IPS DF 4.7 (cell line): Measurements from ENCODE around the gene CCDC138.

Experiments used
- DNase-seq: peaks from one replicate; pipeline ENCODE4 v3.0.0-alpha.2; 2013; ENCODE audit warnings: low spot score; ENCODE audit errors: extremely low read depth

The CCDC138 gene

DNA sequence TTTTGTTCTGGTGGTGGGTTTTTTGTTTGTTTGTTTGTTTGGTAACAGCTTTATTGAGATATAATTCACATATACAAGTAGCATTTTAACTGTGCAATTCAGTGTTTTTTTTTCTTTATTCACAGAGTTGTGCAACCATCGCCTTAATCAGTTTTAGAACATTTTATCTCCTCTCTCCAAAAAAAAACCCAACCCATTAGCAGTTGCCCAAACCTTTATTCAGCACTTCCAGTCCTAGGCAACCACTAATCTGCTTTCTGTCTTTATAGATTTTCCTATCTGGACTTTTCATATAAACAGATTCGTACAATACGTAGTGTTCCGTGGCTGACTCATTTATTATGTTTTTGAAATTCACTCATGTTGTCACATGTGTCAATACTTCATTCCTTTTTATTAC lies 38.7 kb downstream of the CCDC138 start:
- no peak for DNase-seq

DNA sequence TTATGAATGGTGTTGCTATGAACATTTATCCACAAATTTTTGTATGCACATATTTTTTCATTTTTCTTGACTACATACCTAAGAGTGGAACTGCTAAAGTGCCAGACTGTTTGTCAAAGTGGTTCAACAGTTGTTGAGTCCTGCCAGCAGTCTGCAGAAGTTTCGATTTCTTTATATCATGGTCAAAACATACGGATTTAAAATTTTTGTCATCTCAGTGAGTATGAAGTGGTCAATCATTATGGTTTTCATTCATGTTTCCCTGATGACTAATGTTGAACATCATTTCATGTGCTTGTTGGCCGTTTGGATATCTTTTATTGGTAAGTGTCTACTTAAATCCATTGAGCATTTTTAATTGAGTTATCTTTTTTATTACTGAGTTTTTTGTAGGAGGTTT lies 39.2 kb downstream of the CCDC138 start:
- no peak for DNase-seq

DNA sequence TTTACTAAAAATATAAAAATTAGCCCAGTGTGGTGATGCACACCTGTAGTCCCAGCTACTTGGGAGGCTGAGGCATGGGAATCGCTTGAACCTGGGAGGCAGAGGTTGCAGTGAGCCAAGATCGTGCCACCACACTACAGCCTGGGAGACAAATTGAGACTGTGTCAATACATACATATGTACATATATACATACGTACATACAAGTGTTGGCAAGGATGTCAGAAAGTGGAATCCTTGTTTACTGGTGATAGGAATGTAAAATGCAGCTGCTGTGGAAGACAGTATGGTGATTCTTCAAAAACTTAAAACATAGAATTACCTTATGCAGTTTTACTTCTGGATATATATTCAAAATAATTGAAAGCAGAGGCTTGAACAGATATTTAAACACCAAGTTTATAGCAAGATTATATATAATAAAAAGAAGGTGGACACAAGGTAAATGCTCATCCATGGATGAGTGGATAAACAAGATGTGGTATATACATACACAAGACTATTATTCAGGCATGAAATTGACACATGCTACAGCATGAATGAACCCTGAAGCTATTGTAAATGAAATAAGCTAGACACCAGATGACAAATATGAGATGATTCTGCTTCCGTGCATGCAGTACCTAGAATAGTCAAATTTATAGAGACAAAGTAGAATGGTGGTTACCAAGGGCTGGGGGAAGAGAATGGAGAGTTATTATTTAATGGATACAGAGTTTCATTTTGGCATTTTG lies 43.2 kb downstream of the CCDC138 start:
- no peak for DNase-seq

DNA sequence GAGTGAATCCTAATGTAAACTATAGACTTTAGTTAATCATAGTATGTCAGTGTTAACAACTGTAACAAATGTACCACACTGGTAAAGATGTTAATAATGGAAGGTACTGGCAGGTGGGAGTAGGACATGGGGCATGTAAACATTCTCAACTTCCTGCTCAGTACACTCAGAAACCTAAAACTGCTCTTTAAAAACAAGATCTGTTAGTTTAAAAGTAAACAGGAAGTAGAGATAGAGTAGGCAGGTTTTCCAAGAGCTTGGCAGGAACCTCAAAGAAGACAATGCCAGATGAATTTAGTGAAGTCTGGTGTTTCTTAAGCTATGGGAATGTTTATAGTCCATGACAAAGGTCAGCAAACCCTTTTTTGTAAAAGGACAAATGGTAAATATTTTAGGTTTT lies 46.6 kb downstream of the CCDC138 start:
- no peak for DNase-seq

DNA sequence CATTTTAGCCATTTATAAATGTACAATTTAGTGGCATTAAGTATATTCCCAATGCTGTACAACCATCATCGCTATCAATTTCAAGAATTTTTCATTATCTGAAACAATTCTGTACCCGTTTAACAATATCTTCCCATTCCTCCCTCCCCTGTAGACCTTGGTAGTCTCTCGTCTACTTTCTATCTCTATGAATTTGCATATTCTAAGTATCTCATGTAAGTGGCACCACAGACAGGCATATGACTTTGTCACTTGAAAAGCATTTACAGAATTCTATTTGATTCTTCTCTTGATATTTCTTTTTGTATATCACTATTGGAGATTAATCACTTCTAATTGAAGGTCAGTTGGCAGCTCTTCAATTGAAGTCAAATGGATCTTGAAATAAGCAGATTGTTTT lies 48.0 kb downstream of the CCDC138 start:
- DNase-seq, result no peak

DNA sequence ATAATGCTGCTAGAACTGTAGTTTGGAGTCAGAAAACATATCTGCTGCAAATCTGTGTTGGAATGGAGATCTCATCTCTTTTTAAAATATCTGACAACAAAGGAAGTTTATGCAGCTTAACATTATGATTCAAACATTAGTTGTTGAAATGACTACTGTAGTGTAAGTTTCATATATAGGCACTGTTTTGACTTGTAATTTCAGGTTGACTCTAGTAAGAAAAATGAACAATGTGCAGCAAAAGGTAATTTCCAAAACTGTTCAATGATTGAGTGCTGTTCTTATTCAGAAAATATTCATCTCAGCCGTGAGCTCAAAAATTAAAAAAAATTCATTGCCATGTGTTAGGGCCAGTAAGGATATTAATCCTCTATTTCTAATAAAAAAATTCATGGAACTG lies 48.5 kb downstream of the CCDC138 start:
- no peak for DNase-seq

DNA sequence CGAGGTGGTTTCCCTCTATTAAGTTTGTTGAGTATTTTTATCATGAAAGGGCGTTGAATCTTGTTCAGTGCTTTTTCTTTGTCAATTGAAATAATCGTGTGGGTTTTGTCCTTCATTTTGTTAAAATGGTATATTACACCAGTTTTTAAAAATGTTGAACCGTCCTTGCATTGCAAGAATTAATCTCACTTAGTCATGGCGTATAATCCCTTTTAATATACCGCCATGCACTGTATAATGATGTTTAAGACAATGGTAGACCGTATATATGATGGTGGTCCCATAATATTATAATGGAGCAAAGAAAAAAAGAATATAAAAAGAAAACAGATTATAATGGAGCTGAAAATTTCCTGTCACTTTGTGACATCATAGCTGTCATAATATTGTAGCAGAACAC lies 50.6 kb downstream of the CCDC138 start:
- no peak for DNase-seq

DNA sequence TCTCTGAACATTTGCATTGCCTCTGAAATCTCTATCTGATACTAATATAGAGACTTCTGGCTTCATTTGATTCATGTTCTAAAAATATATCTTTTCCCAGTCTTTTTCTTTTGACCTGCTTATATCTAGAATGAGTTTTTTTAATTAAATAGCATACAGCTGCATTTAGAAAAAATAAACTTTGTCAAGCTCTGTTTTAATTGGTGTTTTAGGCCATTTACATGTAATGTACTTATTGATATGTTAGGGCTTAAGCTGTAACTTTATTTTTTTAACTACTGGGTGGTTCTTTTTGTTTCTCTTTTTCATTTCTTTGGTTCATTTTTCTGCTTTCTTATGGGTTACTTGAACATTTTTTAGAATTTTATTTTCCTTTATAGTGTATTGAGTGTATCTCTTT lies 54.9 kb downstream of the CCDC138 start:
- DNase-seq, result no peak

DNA sequence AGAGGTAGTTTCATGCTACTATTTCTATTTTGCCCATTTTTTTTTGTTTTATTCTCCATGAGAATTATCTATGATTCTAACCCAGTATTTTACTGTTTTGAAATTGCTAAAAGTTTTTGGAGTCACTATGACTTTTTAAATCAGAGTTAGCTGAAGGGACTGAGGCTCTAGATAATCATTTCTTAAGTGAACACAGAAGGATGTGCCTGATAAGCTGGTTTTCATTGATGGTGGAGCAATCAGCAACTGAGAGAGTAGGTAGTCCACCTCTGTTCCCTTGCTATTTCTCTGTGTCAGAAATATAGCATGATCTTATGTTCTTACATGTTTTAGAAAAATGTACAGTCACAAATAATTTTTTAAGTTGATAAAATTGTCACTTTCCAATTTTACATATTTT lies 59.4 kb downstream of the CCDC138 start:
- DNase-seq, result no peak

DNA sequence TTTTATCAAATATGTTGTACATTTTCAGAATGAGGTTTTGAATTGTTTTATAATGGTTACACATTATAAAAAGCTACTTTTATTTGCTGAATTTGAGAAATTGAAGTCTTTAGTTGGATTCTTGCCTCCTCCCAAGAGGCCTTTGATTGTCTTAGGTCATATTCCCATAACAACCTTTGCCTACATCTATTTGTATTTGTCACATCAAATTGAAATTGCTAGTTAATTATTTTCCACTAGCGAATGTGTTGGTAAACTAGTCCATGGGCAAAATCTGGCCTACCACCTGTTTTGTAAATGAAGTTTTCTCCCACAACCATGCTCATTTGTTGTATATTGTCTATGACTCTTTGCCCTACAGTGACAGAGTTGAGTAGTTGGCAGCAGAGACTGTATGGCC lies 60.4 kb downstream of the CCDC138 start:
- DNase-seq, result no peak

DNA sequence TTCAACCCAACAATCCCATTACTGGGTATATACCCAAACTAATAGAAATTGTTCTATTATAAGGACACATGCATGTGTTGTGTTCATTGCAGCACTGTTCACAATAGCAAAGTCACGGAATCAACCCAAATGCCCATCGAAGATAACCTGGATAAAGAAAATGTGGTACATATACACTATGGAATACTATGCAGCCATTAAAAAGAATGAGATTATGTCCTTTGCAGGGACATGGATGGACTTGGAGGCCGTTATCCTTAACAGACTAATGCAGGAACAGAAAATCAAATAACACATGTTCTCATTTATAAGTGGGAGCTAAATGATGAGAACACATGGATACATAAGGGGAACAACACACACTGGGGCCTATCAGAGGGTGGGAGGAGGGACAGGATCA lies 65.8 kb downstream of the CCDC138 start:
- DNase-seq, result no peak

DNA sequence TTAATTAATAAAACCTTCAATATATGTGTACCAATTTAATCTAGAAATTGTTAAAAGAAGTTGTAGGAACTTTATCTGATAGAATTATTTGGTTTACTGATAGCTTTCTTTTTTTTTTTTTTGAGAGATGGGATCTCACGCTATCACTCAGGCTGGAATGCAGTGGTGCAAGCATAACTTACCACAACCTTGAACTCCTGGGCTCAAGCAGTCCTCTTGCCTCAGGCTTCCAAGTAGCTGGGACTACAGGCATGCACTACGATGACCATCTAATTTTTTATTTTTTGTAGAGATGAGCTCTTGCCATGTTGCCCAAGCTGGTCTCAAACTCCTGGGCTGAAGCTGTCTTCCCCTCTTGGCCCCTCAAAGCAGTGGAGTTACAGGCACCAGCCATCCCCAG lies 66.8 kb downstream of the CCDC138 start:
- no peak for DNase-seq

DNA sequence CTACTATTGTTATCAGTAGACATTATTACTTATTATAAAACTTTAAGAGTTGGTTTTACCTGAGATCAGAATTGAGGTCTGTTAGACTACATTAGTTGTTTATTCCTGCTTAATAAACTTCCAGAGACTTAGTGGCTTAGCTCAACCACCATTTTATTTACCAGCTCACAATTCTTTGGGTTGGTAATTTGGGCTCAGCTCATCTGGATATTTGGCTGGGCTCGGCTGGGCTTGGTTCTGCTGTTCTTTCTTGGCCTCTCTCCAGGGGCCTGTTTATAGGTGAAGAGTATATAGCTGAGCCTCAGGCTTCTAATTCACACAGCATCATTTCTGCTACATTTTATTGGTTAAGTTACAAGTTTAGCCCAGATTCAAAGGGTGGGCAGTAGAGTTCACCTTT lies 67.9 kb downstream of the CCDC138 start:
- no peak for DNase-seq

DNA sequence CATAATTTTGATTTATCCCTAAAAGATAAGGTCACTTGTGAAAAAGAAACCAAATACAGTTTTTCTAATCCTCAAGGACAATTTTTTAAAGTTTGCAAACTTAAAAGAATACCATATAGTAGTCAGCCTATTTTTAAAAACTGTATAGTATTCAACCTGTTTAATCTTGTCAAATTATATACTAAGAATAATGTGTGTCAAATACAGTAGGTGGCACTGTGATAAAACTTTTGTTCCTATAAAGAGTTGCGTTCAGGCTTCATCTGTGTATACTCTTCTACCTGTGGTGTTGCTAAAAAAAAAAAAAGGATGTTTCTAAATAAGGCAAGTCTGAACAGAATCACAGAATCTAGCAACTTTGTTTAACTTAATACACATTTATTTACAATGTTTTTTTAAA lies 68.6 kb downstream of the CCDC138 start:
- no peak for DNase-seq

DNA sequence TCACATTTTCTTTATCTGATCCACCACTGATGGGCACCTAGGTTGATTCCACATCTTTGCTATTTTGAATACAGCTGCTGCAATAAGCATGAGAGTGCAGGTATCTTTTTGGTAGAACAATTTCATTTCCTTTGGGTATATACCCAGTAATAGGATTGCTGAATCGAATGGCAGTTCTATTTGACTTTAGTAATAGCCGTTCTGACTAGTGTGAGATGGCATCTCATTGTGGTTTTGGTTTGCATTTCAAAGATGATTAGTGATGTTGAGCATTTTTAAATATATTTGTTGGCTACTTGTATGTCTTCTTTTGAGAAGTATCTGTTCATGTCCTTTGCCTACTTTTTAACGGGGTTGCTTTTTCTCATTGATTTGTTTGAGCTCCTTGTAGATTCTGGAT lies 72.3 kb downstream of the CCDC138 start:
- no peak for DNase-seq

DNA sequence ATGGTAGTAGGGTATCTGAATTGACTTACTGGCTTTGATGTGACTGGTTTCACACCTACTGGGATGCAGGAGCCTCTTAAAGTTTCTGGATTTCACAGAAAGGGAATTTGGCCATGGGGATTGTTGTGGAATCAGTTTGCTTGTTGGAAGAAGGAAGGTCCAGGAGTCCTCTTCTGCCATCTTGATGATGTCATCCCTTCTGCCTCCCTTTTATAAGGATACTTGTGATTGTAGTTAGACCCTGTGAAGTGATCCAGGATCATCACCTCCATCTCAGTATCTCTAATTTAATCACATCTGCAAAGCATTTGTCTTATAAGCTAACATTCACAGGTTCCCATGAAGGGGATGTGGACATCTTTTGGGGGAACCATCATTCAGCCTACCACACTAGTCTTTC lies 79.5 kb downstream of the CCDC138 start:
- DNase-seq, result no peak

DNA sequence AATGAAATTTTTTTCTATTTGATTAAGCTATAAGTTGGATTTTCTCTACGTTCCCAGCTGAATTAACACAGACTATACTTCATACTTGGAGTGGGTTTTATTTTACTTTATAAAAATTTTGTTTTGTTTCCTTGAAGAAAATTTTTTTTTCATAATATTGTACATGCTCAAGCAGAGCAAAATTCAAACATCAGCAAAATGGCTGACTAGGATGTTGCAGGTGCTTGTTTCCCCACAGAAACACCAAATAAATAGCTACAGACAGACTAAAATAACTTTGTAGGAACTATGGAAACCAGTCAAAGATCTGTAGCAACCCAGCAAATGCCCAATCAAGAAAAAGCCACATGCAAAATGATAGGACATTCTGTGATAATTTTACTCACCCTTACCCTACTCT lies 82.3 kb downstream of the CCDC138 start:
- no peak for DNase-seq

DNA sequence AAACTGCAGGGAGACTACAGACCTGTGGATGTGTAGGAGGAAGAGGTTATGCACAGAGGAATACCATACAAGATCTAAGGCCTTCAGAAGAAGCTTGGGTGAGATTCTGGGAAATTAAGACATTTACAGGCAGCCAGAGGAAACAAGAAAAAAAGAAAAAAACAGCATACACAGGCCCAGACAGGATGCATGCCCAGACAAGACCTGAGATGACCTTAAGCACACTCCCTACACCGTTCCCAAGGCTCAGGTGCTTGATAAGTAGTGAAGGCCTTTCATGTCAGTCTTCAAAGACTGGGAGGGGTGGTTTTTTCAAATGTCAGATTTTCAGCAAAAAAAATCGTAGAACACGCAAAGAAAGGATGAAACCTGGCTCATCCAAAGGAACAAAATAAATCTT lies 83.0 kb downstream of the CCDC138 start:
- no peak for DNase-seq

DNA sequence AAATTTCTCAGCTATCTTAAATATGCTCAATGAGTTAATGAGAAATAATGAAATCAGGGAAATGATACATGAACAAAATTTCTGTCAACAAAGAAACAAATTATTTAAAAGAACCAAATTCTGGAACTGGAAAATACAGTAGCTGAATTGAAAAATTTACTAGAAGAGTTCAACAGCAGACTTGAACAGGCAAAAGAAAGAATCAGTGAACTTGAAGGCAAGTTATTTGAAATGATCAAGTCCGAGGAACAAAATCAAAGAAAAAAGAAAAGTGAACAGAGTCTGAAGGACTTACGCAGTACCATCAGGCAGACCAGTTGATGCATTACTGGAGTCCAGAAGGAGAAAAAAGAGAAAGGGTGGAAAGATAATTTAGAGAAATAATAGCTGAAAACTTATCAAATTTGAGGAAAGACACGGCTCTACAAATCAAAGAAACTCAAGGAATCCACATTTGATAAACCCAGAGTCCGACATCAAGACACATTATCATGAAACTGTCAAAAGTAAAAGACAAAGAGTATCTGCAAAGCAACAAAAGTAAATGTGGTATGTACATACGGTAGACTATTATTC lies 83.6 kb downstream of the CCDC138 start:
- DNase-seq, result no peak

DNA sequence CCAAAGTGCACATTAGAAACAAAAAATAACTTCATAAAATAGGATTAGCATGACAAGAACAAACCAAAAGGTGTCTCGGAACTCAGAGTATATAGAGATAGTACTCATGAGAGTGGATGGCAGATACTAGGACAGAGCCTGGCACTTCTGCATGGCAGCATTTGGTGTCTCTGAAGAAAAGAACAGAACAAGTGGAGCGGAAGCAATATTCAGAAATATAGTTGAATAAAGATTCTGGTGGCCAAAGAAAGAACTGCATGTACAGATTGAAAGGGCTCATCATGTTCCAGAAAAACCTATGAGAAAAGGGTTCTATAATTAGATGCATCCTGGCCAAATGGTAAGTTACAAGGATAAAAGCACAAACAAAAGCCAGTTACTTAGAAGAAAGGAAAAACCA lies 90.9 kb downstream of the CCDC138 start:
- DNase-seq, result no peak

DNA sequence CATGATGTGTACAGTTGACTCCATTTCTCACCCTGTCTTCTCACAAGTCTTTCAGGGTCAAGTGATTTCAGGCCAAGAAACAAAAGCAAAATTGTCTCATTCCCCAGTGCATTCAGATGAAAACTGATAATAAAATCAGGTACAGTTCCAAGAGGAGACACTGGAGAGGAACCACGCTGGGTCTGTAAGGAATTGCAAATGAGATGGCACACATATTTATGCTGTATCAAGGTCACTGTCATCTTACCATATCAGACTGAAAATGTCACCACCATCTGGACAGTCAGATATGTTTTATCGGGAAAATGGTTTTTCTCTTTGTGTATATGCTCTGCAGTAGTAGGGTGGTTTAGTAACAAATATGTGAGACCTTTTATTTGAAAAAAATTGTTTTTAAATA lies 91.7 kb downstream of the CCDC138 start:
- DNase-seq, result no peak

DNA sequence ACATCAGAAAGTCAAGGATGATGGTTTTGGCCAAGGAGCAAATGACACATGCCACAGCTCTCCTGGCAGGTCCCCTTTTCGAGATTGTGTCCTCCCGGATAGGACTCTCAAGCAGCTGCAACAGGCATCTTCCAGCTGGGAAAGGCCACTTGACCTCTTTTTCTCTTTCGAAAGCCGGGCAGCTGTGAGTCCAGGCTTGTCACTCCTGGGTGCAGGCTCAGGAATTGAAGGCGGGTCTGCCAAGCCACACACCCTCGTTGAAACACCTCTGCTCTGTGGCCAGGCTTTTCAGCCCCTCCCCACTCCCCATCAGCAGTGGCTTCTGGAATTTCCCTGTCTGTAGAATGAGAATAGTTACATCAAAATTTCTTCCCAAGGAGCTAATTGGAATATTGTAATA lies 98.0 kb downstream of the CCDC138 start:
- DNase-seq, result no peak

DNA sequence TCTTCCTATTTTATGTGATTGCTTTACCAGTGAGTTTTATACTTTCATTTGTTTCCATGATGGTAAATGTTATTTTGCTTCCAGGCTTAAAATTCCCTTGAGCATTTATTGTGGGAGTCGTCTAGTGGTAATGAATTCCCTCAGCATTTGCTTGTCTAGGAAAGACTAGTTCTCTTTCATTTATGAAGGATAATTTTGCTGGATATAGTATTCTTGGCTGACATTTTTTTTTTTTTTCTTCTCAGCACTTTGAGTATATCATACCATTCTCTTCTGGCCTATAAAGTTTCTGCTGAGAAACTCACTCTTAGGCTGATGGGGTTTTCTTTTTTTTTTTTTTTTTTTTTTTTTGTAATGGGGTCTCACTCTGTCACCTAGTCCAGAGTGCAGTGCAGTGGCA lies 103.3 kb downstream of the CCDC138 start:
- DNase-seq, result no peak

DNA sequence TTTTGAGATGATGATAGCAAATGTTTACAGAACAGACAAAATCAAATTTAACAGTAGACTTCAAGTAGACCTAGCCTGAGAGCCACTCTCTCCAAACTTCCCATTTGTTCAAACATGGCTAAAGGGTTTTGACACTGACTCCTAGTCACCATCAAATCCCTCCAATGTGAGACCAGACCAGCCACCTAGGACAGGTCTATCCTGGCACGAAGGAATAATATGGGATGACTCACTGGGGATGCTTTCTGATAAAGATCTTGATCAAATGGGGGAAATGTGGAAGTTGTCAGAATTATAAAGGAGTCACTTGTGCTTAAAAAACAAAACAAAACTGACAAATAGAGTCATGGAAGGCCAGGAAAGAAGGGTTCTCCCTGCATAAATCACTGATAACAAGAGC lies 106.7 kb downstream of the CCDC138 start:
- DNase-seq, result no peak
